RWPE1 (cell line): ENCODE data around the gene ERBB3.

Experiments
- CTCF ChIA-PET: fragments of 350-600 bp; sonication (Branson Sonifier 250); formaldehyde crosslinking; extraction: SDS; loops from one replicate; lab custom pipeline; 2021; lab: Yijun Ruan, JAX
- POLR2A ChIA-PET: fragments of 400-600 bp; formaldehyde crosslinking; extraction: SDS; loops from one replicate; lab custom pipeline; 2020; ENCODE audit warnings: antibody characterized with exemption; ENCODE audit not compliant: low non-redundant PET; lab: Yijun Ruan, JAX
- DNase-seq: peaks from one replicate; pipeline ENCODE4 v3.0.0; 2012; ENCODE audit warnings: low spot score
- H3K27ac ChIP-seq: fragments of 450-650 bp; 2 replicates; pipeline ENCODE4 v1.5.1; 2017
- CTCF ChIP-seq: fragments of 450-650 bp; conservative IDR thresholded peaks from 2 replicates; pipeline ENCODE4 v1.5.1; 2017; ENCODE audit warnings: low read depth, mild to moderate bottlenecking

ERBB3 gene

GRCh38 chr12:56141946-56142784 lies 62.2 kb downstream of the ERBB3 start:
- DNase-seq: no peak
- H3K27ac ChIP-seq: peak overlapping the region; percentile 49
- POLR2A ChIA-PET: interaction anchor here (0.7 kb wide), 1 partner anchor 201 kb away, joined by 4 read pairs; no protein-coding TSS in a partner anchor
- no peak for TF ChIP-seq CTCF
- CTCF ChIA-PET: interaction anchor here (0.6 to 0.7 kb wide), 2 partner anchors 19 to 487 kb away, joined by 3 read pairs; no protein-coding TSS in a partner anchor

DNA sequence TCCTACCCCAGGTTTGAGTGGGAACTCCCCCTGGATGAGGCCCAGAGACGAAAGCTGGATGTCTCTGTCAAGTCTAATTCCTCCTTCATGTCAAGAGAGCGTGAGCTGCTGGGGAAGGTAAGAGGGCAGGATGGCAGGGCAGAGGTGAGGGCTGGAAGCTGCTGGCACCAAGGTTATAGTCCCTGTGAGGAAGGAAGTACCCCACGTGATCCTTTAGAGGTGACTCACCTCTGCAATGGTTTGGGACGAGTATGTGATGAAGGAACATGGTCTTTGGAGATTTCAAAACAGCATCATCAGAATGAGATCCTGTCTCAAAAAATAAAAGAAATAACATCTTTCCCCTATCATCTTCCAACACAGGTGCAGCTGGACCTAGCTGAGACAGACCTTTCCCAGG lies 63.3 kb downstream of the ERBB3 start:
- DNase-seq: no peak
- TF ChIP-seq CTCF: no peak
- H3K27ac ChIP-seq: peak overlapping the region; percentile 49
- CTCF ChIA-PET: interaction anchor here (0.6 to 1.4 kb wide), 4 partner anchors 12 to 486 kb away, joined by 3 to 5 read pairs (median 3); no protein-coding TSS in a partner anchor
- POLR2A ChIA-PET: interaction anchor here (0.6 kb wide), 1 partner anchor 15 kb away, joined by 3 read pairs; the partner anchor contains the start of gene ESYT1

- POLR2A ChIA-PET: interaction anchor here (0.6 kb wide), 1 partner anchor 15 kb away, joined by 3 read pairs; the partner anchor contains the start of gene ESYT1
- CTCF ChIA-PET: interaction anchor here (0.5 to 1.4 kb wide), 4 partner anchors 13 to 132 kb away, joined by 3 to 5 read pairs (median 3); no protein-coding TSS in a partner anchor
These were observed 63.9 kb downstream of the ERBB3 start for GRCh38 chr12:56143870-56144269.

DNA sequence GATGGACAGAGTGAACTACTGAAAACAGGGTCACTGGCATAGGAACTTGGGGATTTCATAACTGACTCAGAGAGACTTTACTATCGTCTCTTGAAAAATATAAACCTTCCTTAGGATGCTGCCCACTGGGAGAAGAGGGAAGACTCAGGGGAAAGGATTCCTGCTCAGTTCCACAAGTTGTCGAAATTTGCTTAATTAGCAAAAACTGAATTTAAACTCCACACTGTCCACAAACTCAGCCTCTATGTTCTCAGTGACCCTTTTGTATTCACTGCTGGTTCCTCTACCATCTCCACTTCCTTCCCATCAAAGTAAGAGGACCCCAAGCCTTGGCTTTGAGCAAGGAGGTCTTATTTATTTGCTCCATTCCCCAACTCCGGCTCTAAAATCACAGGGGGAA lies 65.3 kb downstream of the ERBB3 start:
- TF ChIP-seq CTCF: no peak
- no peak overlapping the region; the same call in 1 of the 2 replicates for H3K27ac ChIP-seq
- DNase-seq: no peak
- ChIA-PET CTCF (interaction anchor here (0.6 kb wide), 1 partner anchor 18 kb away, joined by 3 read pairs; no protein-coding TSS in a partner anchor), POLR2A (no interaction called here)

More at GRCh38 chr12:56143870-56144269, 63.9 kb downstream of the ERBB3 start:
- TF ChIP-seq CTCF: no peak
- DNase-seq: no peak
- peak overlapping the region; percentile 40 for H3K27ac ChIP-seq

DNA sequence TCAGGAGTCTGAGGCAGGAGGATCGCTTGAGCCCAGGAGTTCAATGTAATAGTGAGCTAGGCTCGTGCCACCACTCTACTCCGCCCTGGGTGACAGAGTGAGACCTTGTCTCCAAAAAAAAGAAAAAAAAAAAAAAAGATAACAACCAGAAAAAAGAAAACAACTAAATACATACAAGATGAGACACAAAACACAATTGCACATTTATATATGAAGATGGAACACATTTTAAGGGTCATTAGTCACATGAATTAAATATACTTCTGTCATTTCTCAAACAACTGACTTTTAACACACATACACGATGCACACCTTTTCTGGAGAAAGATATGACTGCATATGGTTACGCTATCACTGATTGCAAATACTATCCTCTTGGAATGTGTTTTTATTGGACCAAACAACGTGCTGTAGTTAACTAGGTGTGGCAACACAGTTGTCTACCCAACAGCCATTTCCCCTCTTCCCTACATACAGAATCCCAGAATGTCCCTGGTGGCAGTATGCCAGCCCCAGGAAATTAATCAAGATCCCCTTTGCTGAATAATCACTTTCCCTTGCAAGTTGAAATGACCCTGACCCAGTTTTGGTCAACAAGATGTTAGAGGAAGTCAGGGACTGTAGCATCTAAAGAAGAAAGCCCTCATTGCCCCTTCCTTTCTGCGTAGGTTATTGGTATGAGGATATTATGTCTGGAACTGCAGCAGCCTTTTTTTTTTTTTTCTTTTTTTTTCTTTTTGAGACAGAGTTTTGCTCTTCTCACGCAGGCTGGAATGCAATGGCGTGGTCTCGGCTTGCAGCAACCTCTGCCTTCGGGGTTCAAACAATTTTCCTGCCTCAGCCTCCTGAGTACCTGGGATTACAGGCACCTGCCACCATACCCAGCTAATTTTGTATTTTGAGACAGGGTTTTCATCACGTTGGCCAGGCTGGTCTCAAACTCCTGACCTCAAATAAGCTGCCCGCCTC lies 66.8 kb downstream of the ERBB3 start:
- TF ChIP-seq CTCF: no peak
- ChIA-PET POLR2A (interaction anchor here (0.7 kb wide), 2 partner anchors 14 to 114 kb away, joined by 7 to 8 read pairs; no protein-coding TSS in a partner anchor), CTCF (no interaction called here)
- H3K27ac ChIP-seq: peak overlapping the region; percentile 11; the same call in 1 of the 2 replicates
- DNase-seq: no peak
